ENCODE results near the gene SLC43A2. TPM values are rescaled to one million over a fixed set of nuclear protein-coding genes. Genes with fewer than 3 reads are reported as not detected.

SLC43A2 gene
- polyA plus RNA-seq, 1 donor (not counting 4 experiments of a cell fraction or from before 2014, with no cell fraction given): 12.7 TPM

GRCh38 chr17:1604831-1605528 is 23.7 kb downstream of the SLC43A2 start:
- Histone ChIP-seq H3K4me3 (ENCODE audit: control insufficient read depth in 2 of 3, extremely low read depth in 1 of 3, insufficient read depth in 2 of 3, low read depth in 1 of 3, low read length in 3 of 3) (no peak overlapping the region), H3K9ac (ENCODE audit: control insufficient read depth, extremely low read depth, insufficient read depth, low read length) (no peak overlapping the region), H3K27ac (ENCODE audit: control insufficient read depth, insufficient read depth, low read length) (no peak overlapping the region), H3K79me2 (ENCODE audit: control insufficient read depth, insufficient read depth, low read length) (no peaks in the 10 kb centered on the region), H3K4me2 (ENCODE audit: control insufficient read depth, extremely low read depth, insufficient read depth, low read depth, low read length) (no peak overlapping the region), H3K36me3 (ENCODE audit: control insufficient read depth in 2 of 2, extremely low read depth in 1 of 2, insufficient read depth in 2 of 2, low read length in 2 of 2) (peaks cover 0 to 3% of the 10 kb centered on the region in 2 experiments), H3K27me3 (ENCODE audit: control insufficient read depth, extremely low read depth, insufficient read depth, low read length) (no peaks in the 10 kb centered on the region), H3K9me3 (ENCODE audit: control insufficient read depth, low read depth, low read length) (peaks cover 4% of the 10 kb centered on the region), H3K9me1 (ENCODE audit: control insufficient read depth, extremely low read depth, insufficient read depth, low read length) (no peaks in the 10 kb centered on the region), H2AFZ (ENCODE audit: control insufficient read depth, low read length) (no peak overlapping the region), H4K20me1 (ENCODE audit: control insufficient read depth, extremely low read depth, insufficient read depth, low read length) (no peaks in the 10 kb centered on the region), H3K4me1 (ENCODE audit: control insufficient read depth, extremely low read depth, insufficient read depth, low read length) (peaks cover 13% of the 10 kb centered on the region)
- TF ChIP-seq EZH2 (IDR thresholded peaks at IDR 0.05; ENCODE audit: low read length) (no peak), CTCF (optimal IDR thresholded peaks at IDR 0.05 in 1 of 3, IDR thresholded peaks at IDR 0.05 in 1 of 3, conservative IDR thresholded peaks at IDR 0.05 in 1 of 3; ENCODE audit: extremely low read depth in 1 of 3, insufficient read depth in 2 of 3, low read length in 3 of 3) (no peak)
- no peak for DNase-seq (ENCODE audit: low read depth, low spot score)
- no peak for FAIRE-seq
- dilution Hi-C loops (cut with MboI; ENCODE audit: extremely low pct_ligation_motif_present, low sequenced_read_pairs): no loop called here

DNA sequence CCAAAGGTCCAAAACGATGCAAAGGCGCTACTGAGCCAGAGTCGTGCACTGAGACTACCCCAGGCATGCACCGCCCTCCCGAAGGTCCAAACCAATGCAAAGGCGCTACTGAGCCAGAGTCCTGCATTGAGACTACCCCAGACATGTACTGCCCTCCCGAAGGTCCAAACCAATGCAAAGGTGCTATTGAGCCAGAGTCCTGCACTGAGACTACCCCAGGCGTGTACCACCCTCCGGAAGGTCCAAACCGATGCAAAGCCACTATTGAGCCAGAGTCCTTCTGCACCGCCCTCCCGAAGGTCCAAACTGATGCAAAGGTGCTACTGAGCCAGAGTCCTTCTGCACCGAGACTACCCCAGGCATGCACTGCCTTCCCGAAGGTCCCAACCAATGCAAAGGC is 27.1 kb downstream of the SLC43A2 start:
- no peak overlapping the region for H2AFZ ChIP-seq (ENCODE audit: control insufficient read depth, low read length)
- H3K4me2 ChIP-seq (ENCODE audit: control insufficient read depth, extremely low read depth, insufficient read depth, low read depth, low read length): no peak overlapping the region
- no peak for TF ChIP-seq CTCF (optimal IDR thresholded peaks at IDR 0.05 in 1 of 3, IDR thresholded peaks at IDR 0.05 in 1 of 3, conservative IDR thresholded peaks at IDR 0.05 in 1 of 3; ENCODE audit: extremely low read depth in 1 of 3, insufficient read depth in 2 of 3, low read length in 3 of 3)
- no peak for TF ChIP-seq EZH2 (IDR thresholded peaks at IDR 0.05; ENCODE audit: low read length)
- H3K27ac ChIP-seq (ENCODE audit: control insufficient read depth, insufficient read depth, low read length): no peak overlapping the region
- no peak overlapping the region for H3K9ac ChIP-seq (ENCODE audit: control insufficient read depth, extremely low read depth, insufficient read depth, low read length)
- no peaks in the 10 kb centered on the region for H4K20me1 ChIP-seq (ENCODE audit: control insufficient read depth, extremely low read depth, insufficient read depth, low read length)
- H3K27me3 ChIP-seq (ENCODE audit: control insufficient read depth, extremely low read depth, insufficient read depth, low read length): no peaks in the 10 kb centered on the region
- peaks cover 0 to 3% of the 10 kb centered on the region in 2 experiments for H3K36me3 ChIP-seq (ENCODE audit: control insufficient read depth in 2 of 2, extremely low read depth in 1 of 2, insufficient read depth in 2 of 2, low read length in 2 of 2)
- H3K4me3 ChIP-seq (ENCODE audit: control insufficient read depth in 2 of 3, extremely low read depth in 1 of 3, insufficient read depth in 2 of 3, low read depth in 1 of 3, low read length in 3 of 3): no peak overlapping the region
- H3K79me2 ChIP-seq (ENCODE audit: control insufficient read depth, insufficient read depth, low read length): no peaks in the 10 kb centered on the region
- dilution Hi-C loops (cut with MboI; ENCODE audit: extremely low pct_ligation_motif_present, low sequenced_read_pairs): no loop called here
- DNase-seq (ENCODE audit: low read depth, low spot score): no peak
- H3K4me1 ChIP-seq (ENCODE audit: control insufficient read depth, extremely low read depth, insufficient read depth, low read length): peaks cover 5% of the 10 kb centered on the region
- FAIRE-seq: no peak
- H3K9me1 ChIP-seq (ENCODE audit: control insufficient read depth, extremely low read depth, insufficient read depth, low read length): no peaks in the 10 kb centered on the region
- H3K9me3 ChIP-seq (ENCODE audit: control insufficient read depth, low read depth, low read length): peaks cover 4% of the 10 kb centered on the region
